Smooth muscle cell (in vitro differentiated cells): ENCODE data around the gene PRSS57. TPM values are rescaled to one million over a fixed set of nuclear protein-coding genes. Genes with fewer than 3 reads are reported as not detected.

Source experiments
- DNase-seq: peaks from one replicate; lab custom pipeline; 2025; ENCODE audit not compliant: unreplicated experiment; lab: John Stamatoyannopoulos, UW
- H2AFZ ChIP-seq: fragments of 200-600 bp; sonication (generic); 2 replicates; pipeline ENCODE4 v1.6.0; 2016; ENCODE audit warnings: antibody characterized with exemption, low read depth, mild to moderate bottlenecking
- H3F3A ChIP-seq: fragments of 200-600 bp; sonication (generic); 2 replicates; pipeline ENCODE4 v1.6.0; 2017; ENCODE audit warnings: antibody characterized with exemption, low read depth
- H3K27ac ChIP-seq: fragments of 200-600 bp; sonication (generic); 2 replicates; pipeline ENCODE4 v1.5.1; 2016; ENCODE audit warnings: low read depth, mild to moderate bottlenecking
- H3K27me3 ChIP-seq: fragments of 200-600 bp; sonication (generic); 2 replicates; pipeline ENCODE4 v1.6.1; 2016; ENCODE audit warnings: low read depth, mild to moderate bottlenecking
- H3K36me3 ChIP-seq: fragments of 200-600 bp; sonication (generic); 2 replicates; pipeline ENCODE4 v1.5.1; 2016; ENCODE audit warnings: low read depth
- H3K4me1 ChIP-seq: fragments of 200-600 bp; sonication (generic); 2 replicates; pipeline ENCODE4 v1.5.1; 2016; ENCODE audit warnings: low read depth
- H3K4me2 ChIP-seq: fragments of 200-600 bp; sonication (generic); 2 replicates; pipeline ENCODE4 v1.6.0; 2016; ENCODE audit warnings: mild to moderate bottlenecking
- H3K4me3 ChIP-seq: fragments of 200-600 bp; sonication (generic); 2 replicates; pipeline ENCODE4 v1.5.1; 2016; ENCODE audit warnings: mild to moderate bottlenecking
- H3K79me2 ChIP-seq: fragments of 200-600 bp; sonication (generic); 2 replicates; pipeline ENCODE4 v1.6.0; 2016; ENCODE audit warnings: low read depth, mild to moderate bottlenecking
- H3K9ac ChIP-seq: fragments of 200-600 bp; sonication (generic); 2 replicates; pipeline ENCODE4 v1.6.0; 2016; ENCODE audit warnings: low read depth
- H3K9me3 ChIP-seq: fragments of 200-600 bp; sonication (generic); replicated peaks from 2 replicates; pipeline ENCODE4 v1.5.1; 2016; ENCODE audit warnings: low read depth
- H4K20me1 ChIP-seq: fragments of 200-600 bp; sonication (generic); 2 replicates; pipeline ENCODE4 v1.6.0; 2016; ENCODE audit warnings: low read depth
- CTCF ChIP-seq: fragments of 200-600 bp; sonication (generic); IDR thresholded peaks from 2 replicates; pipeline ENCODE4 v1.5.1; 2017; ENCODE audit warnings: borderline replicate concordance, mild to moderate bottlenecking, antibody characterized with exemption; ENCODE audit not compliant: insufficient read depth, poor library complexity, severe bottlenecking
- WGBS: methylation state at CpG from one replicate; pipeline ENCODE4 v1.1.7; 2016; ENCODE audit warnings: low lambda C conversion rate; 5-methylcytosine and 5-hydroxymethylcytosine counted together
- polyA plus RNA-seq: library from polyadenylated mRNA; unstranded; fragments of >200 nt; fragmentation: Nextera tagmentation; extraction: Ambion mirVana; gene quantifications from 2 replicates; pipeline ENCODE4 v1.2.1, GENCODE V29; 2016
- total RNA-seq: library from RNA; depleted of rRNA; stranded (reverse); fragments of >200 nt; gene quantifications from 2 replicates; pipeline ENCODE4 v1.2.3, GENCODE V29; 2014

Gene PRSS57
- total and polyA plus RNA-seq, 2 experiments from 2014 or later, result not detected

- H4K20me1 ChIP-seq, result peaks cover 29% of the 10 kb centered on the region
- peak overlapping the region; percentile 95 for H3K9ac ChIP-seq
- H3K9me3 ChIP-seq, result no peaks in the 10 kb centered on the region
- no peak for TF ChIP-seq CTCF
- H3F3A ChIP-seq, result peaks cover 18% of the 10 kb centered on the region
- H3K4me3 ChIP-seq, result peak overlapping the region; percentile 60
- no peaks in the 10 kb centered on the region for H3K36me3 ChIP-seq
- WGBS, result 3% methylated on average over 12 of the region's 15 CpGs
- H3K79me2 ChIP-seq, result peaks cover 18% of the 10 kb centered on the region
- peak overlapping the region; percentile 99 for H3K4me2 ChIP-seq
- H3K4me1 ChIP-seq, result peaks cover 10% of the 10 kb centered on the region
- no peaks in the 10 kb centered on the region for H3K27me3 ChIP-seq
- peak overlapping the region; percentile 98 for H3K27ac ChIP-seq
- no peak overlapping the region for H2AFZ ChIP-seq
- peak; percentile 52 for DNase-seq
These were observed 18.1 kb downstream of the PRSS57 start for GRCh38 chr19:677201-677600.

- H3F3A ChIP-seq, result peaks cover 14% of the 10 kb centered on the region
- no peaks in the 10 kb centered on the region for H3K9me3 ChIP-seq
- H2AFZ ChIP-seq, result no peak within 1 kb of the TSS
- 25% methylated on average over 40 of the region's 63 CpGs for WGBS
- no peak for TF ChIP-seq CTCF
- peak within 1 kb of the TSS; percentile 99 for H3K4me2 ChIP-seq
- peaks cover 18% of the 10 kb centered on the region for H3K79me2 ChIP-seq
- peak within 1 kb of the TSS; percentile 98 for H3K27ac ChIP-seq
- no peaks in the 10 kb centered on the region for H3K36me3 ChIP-seq
- H3K27me3 ChIP-seq, result no peaks in the 10 kb centered on the region
- peaks cover 10% of the 10 kb centered on the region for H3K4me1 ChIP-seq
- H3K4me3 ChIP-seq, result peak within 1 kb of the TSS; percentile 60
- DNase-seq, result peak; percentile 22
- peak within 1 kb of the TSS; percentile 95 for H3K9ac ChIP-seq
- peaks cover 24% of the 10 kb centered on the region for H4K20me1 ChIP-seq
These were observed 18.7 kb downstream of the PRSS57 start, which contains the start of gene FSTL3 for GRCh38 chr19:676339-677105. TSS of gene FSTL3 (plus strand) at chr19:676392. CDS start at chr19:676424, 32 bp downstream.

GRCh38 chr19:676007-676338, 19.3 kb downstream of the PRSS57 start:
- Histone ChIP-seq H3K36me3 (no peaks in the 10 kb centered on the region), H3K79me2 (peaks cover 18% of the 10 kb centered on the region), H3K9me3 (no peaks in the 10 kb centered on the region), H3K9ac (peak overlapping the region; percentile 95), H3K4me2 (peak overlapping the region; percentile 99), H2AFZ (no peak overlapping the region), H3K4me1 (peaks cover 10% of the 10 kb centered on the region), H4K20me1 (peaks cover 20% of the 10 kb centered on the region), H3K4me3 (peak overlapping the region; percentile 60), H3F3A (peaks cover 9% of the 10 kb centered on the region), H3K27me3 (no peaks in the 10 kb centered on the region), H3K27ac (peak overlapping the region; percentile 98)
- 13% methylated on average over 21 of the region's 31 CpGs for WGBS
- no peak for TF ChIP-seq CTCF
- DNase-seq, result no peak
